Progenitor cell of endocrine pancreas (in vitro differentiated cells): Measurements from ENCODE around the gene TEX22. TPM values are rescaled to one million over a fixed set of nuclear protein-coding genes. Genes with fewer than 3 reads are reported as not detected.

Source experiments
- DNase-seq: peaks from one replicate; pipeline ENCODE4 v3.0.0; 2021; ENCODE audit warnings: low spot score; ENCODE audit not compliant: unreplicated experiment
- H3K27ac Mint-ChIP-seq: 2 replicates; pipeline ENCODE4 v1.8.0; 2021; ENCODE audit warnings: mild to moderate bottlenecking, moderate library complexity, mixed read lengths
- H3K27me3 Mint-ChIP-seq: 2 replicates; pipeline ENCODE4 v1.8.0; 2021; ENCODE audit warnings: mixed read lengths
- H3K36me3 Mint-ChIP-seq: 2 replicates; pipeline ENCODE4 v1.8.0; 2022; ENCODE audit warnings: mixed read lengths; ENCODE audit not compliant: insufficient read depth
- H3K4me1 Mint-ChIP-seq: 2 replicates; pipeline ENCODE4 v1.8.0; 2021; ENCODE audit warnings: low read depth, mixed read lengths
- H3K4me3 Mint-ChIP-seq: 2 replicates; pipeline ENCODE4 v1.8.0; 2021; ENCODE audit warnings: low read depth, mild to moderate bottlenecking, moderate library complexity, mixed read lengths
- H3K9me3 Mint-ChIP-seq: 2 replicates; pipeline ENCODE4 v1.8.0; 2021; ENCODE audit warnings: low read depth, mixed read lengths
- CTCF ChIP-seq: fragments of 200-600 bp; sonication (generic); IDR thresholded peaks from one replicate; pipeline ENCODE4 v1.5.0; 2021; ENCODE audit warnings: antibody characterized with exemption, mild to moderate bottlenecking; ENCODE audit not compliant: unreplicated experiment
- total RNA-seq: library from RNA; stranded (reverse); gene quantifications from 2 replicates; pipeline ENCODE4 v1.2.1, GENCODE V29; 2021

Gene TEX22
- total RNA-seq, 1 donor from 2014 or later, result 2.4 TPM

DNA sequence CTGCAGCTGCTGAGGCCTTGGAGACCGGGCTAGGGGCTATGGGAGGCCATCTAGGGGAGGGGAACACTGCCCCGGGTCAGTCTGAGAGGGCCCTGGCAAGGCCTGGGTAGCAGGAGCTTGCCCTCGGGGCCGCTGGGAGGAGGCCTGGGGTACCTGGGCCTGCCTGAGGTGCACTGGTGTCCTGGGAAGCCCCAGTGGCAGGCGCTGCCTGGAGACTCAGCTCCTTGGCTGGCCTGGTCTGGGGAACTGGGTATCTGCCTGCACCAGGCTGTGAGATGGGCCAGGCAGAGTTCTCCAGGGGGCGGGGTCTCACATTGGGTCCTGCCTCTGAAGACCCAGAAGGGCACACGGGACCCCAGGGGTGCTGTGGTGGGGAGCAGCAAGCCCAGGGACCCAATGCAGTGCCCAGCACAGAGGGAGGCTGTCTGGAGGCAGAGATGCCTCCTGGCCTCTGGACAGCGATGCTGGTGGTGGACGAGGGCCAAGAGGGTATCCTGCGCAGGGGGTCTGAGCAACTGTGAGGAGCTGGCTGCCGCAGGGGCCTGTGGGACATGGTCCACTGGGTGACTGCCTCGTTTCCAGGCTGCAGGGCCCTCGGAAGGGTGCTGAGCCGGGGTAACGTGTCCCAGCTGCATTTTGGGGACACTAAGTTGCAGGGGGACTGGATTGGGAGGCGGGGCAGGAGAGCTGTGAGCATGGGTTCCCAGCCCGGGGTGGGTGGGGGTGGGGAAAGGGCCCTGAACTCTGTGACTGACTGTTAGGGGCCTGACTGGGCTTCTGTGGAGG, 13.8 kb downstream of the TEX22 start:
- no peaks in the 10 kb centered on the region for H3K9me3 Mint-ChIP-seq
- H3K27me3 Mint-ChIP-seq, result peaks cover 42% of the 10 kb centered on the region
- no peak overlapping the region for H3K4me3 Mint-ChIP-seq
- peaks cover 4% of the 10 kb centered on the region for H3K4me1 Mint-ChIP-seq
- DNase-seq, result no peak
- peaks cover 3% of the 10 kb centered on the region for H3K36me3 Mint-ChIP-seq
- TF ChIP-seq CTCF, result no peak
- H3K27ac Mint-ChIP-seq, result no peak overlapping the region

DNA sequence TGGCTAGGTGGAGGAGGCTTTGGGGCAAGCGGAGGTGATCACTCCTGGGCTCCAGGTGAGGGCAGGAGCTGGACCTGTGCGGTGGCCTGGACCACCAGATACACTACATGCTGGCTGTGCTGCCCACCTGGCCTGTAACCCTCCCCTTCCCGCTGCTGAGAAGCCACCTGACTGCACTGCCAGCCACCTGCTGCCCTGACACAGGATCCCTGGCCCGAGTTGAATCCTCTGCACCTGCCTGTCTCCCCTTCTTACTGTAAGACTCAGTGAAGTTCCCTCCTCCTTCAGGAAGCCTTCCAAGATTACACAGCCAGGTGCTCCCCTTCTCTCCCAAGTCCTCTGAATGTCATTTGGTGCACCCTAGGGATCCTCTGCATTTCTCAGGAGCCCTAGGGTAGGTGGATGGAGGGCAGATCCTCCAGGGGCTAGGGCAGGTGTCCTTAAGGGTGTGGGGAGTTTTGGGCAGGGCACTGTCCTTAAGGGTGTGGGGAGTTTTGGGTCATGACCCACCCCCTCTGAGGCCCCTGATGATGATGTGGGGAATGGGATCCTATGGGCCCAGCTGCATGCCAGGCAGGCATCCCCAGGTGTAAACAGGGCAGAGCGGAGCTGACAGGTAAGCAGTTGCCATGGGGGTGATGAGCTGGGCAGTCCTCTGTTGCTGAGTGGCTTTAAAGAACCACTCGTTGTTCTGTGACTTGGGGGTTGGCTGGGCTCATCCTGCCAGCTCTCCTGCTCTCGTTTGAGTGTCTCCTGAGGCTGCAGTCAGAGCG, 14.6 kb downstream of the TEX22 start:
- Mint-ChIP-seq H3K4me1 (peaks cover 4% of the 10 kb centered on the region), H3K4me3 (peak overlapping the region; percentile 33), H3K27ac (no peak overlapping the region), H3K36me3 (peaks cover 3% of the 10 kb centered on the region), H3K27me3 (peaks cover 42% of the 10 kb centered on the region), H3K9me3 (no peaks in the 10 kb centered on the region)
- DNase-seq, result no peak
- no peak for TF ChIP-seq CTCF

GRCh38 chr14:105413544-105413886, 15.2 kb downstream of the TEX22 start:
- Mint-ChIP-seq H3K4me1 (peaks cover 8% of the 10 kb centered on the region), H3K27me3 (peaks cover 41% of the 10 kb centered on the region), H3K27ac (no peak overlapping the region), H3K36me3 (peaks cover 3% of the 10 kb centered on the region), H3K9me3 (no peaks in the 10 kb centered on the region), H3K4me3 (no peak overlapping the region)
- TF ChIP-seq CTCF, result no peak
- no peak for DNase-seq

- Mint-ChIP-seq H3K36me3 (peaks cover 3% of the 10 kb centered on the region), H3K27me3 (peaks cover 30% of the 10 kb centered on the region), H3K4me3 (peak overlapping the region; percentile 69), H3K27ac (no peak overlapping the region), H3K4me1 (peaks cover 13% of the 10 kb centered on the region), H3K9me3 (no peaks in the 10 kb centered on the region)
- peak; percentile 73 for TF ChIP-seq CTCF
- peak; percentile 59 for DNase-seq
These were observed 16.4 kb downstream of the TEX22 start for GRCh38 chr14:105414456-105415371.
